OCI-LY3 (cell line): Measurements from ENCODE around the gene IL1RL1.

ENCODE experiments used
- EZH2phosphoT487 ChIP-seq: fragments of 200-600 bp; shearing (Covaris generic); IDR thresholded peaks from 2 replicates; pipeline ENCODE4 v1.6.1; 2018; ENCODE audit warnings: antibody characterized with exemption, mixed run types, low read depth
- TF ChIP-seq, protein P1 (sequence below): fragments of 200-600, 300-600 bp; sonication (generic); IDR thresholded peaks from 2 replicates; pipeline ENCODE4 v1.5.1; 2014; ENCODE audit warnings: antibody characterized with exemption, low read length, low read depth

DNA sequence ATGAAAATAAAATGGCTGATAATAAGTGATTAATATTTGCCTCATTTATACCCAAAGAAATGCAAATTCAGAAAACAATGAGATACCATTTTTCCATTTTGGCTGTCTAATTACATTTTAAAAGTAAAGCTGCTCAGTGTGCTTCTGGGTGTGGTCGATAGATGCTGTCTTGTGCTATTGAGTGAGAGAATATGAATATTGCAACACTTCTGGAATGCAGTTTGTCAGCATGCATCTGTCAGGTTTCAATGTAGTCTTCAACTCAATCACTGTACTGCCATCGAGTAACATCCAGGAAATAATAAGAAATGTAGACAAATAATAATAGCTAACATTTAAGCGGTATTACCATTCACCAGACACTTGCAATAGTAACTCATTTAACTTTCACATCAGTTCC is 48.2 kb downstream of the IL1RL1 start:
- TF ChIP-seq, protein P1, sequence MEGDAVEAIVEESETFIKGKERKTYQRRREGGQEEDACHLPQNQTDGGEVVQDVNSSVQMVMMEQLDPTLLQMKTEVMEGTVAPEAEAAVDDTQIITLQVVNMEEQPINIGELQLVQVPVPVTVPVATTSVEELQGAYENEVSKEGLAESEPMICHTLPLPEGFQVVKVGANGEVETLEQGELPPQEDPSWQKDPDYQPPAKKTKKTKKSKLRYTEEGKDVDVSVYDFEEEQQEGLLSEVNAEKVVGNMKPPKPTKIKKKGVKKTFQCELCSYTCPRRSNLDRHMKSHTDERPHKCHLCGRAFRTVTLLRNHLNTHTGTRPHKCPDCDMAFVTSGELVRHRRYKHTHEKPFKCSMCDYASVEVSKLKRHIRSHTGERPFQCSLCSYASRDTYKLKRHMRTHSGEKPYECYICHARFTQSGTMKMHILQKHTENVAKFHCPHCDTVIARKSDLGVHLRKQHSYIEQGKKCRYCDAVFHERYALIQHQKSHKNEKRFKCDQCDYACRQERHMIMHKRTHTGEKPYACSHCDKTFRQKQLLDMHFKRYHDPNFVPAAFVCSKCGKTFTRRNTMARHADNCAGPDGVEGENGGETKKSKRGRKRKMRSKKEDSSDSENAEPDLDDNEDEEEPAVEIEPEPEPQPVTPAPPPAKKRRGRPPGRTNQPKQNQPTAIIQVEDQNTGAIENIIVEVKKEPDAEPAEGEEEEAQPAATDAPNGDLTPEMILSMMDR = no peak
- TF ChIP-seq EZH2phosphoT487 = no peak
